B cell (primary cell): Measurements from ENCODE around the gene MON1B. TPM values are rescaled to one million over a fixed set of nuclear protein-coding genes. Genes with fewer than 3 reads are reported as not detected.

Source experiments
- ATAC-seq: fragments of 200-7000 bp; cut with Tn5 transposase; one replicate; pipeline ENCODE4 v1.10.0; 2021; ENCODE audit warnings: low read depth, mild to moderate bottlenecking, moderate number of reproducible peaks, moderate library complexity
- CTCF ChIA-PET: fragments of 350-600 bp; sonication (Branson Sonifier 250); formaldehyde crosslinking; loops from one replicate; lab custom pipeline; 2021; ENCODE audit warnings: antibody characterized with exemption, inconsistent platforms; lab: Charles Lee
- POLR2A ChIA-PET: fragments of 350-600 bp; sonication (Branson Sonifier 250); formaldehyde crosslinking; loops from one replicate; lab custom pipeline; 2021; ENCODE audit warnings: antibody characterized with exemption; lab: Charles Lee
- DNase-seq: peaks from one replicate; pipeline ENCODE4 v3.0.0; 2013
- H2AFZ ChIP-seq: 2 replicates; pipeline ENCODE4 v1.6.1; 2012; ENCODE audit warnings: mild to moderate bottlenecking, low read depth, low read length; ENCODE audit not compliant: insufficient read depth, poor library complexity, severe bottlenecking
- H3K27ac ChIP-seq, 2 donors: 1 replicate in 1 of 2; 2 replicates in 1 of 2; pipeline ENCODE4 v1.5.1; 2012 to 2013; ENCODE audit warnings: low read length in 2 of 2, mild to moderate bottlenecking in 2 of 2, moderate library complexity in 1 of 2
- H3K27me3 ChIP-seq, 4 experiments: fragments of 200-600 bp in 1 of 4; sonication (generic) in 1 of 4; replicated peaks in 1 of 4; 1 replicate in 2 of 4; 2 replicates in 2 of 4; pipeline versions ENCODE4 v1.6.1 to v1.7.0; 2013 to 2016; ENCODE audit warnings: low read length in 3 of 4, mild to moderate bottlenecking in 2 of 4, mixed read lengths in 1 of 4, moderate library complexity in 1 of 4; ENCODE audit not compliant: insufficient read depth in 4 of 4, control insufficient read depth in 3 of 4; ENCODE audit errors: control extremely low read depth in 1 of 4
- H3K36me3 ChIP-seq, 2 experiments: replicated peaks in 1 of 2; 1 replicate in 1 of 2; 2 replicates in 1 of 2; pipeline versions ENCODE4 v1.6.1 to v1.7.1; 2013; ENCODE audit warnings: low read length in 1 of 2; ENCODE audit not compliant: insufficient read depth in 2 of 2, control insufficient read depth in 1 of 2; ENCODE audit errors: control extremely low read depth in 1 of 2, extremely low read depth in 1 of 2
- H3K4me1 ChIP-seq, 2 donors: fragments of 200-600 bp in 1 of 2; sonication (generic) in 1 of 2; 1 replicate in 1 of 2; 2 replicates in 1 of 2; pipeline versions ENCODE4 v1.5.1 to v1.6.1; 2013 to 2017; ENCODE audit warnings: low read length in 2 of 2; ENCODE audit not compliant: control insufficient read depth in 2 of 2, insufficient read depth in 2 of 2
- H3K4me2 ChIP-seq: replicated peaks from 2 replicates; pipeline ENCODE3; 2012; ENCODE audit warnings: mild to moderate bottlenecking, low read depth, low read length; ENCODE audit not compliant: poor library complexity, severe bottlenecking
- H3K4me3 ChIP-seq, 5 experiments: fragments of 200-600 bp in 1 of 5; sonication (generic) in 1 of 5; 1 replicate in 3 of 5; 2 replicates in 2 of 5; pipeline versions ENCODE4 v1.5.1 to v1.7.0; 2011 to 2016; ENCODE audit warnings: low read length in 4 of 5, mild to moderate bottlenecking in 4 of 5, low read depth in 2 of 5, control low read depth in 1 of 5, moderate library complexity in 1 of 5; ENCODE audit not compliant: insufficient read depth in 1 of 5; ENCODE audit errors: control extremely low read depth in 1 of 5, extremely low read depth in 1 of 5
- H3K79me2 ChIP-seq: fragments of 200-600 bp; sonication (generic); one replicate; pipeline ENCODE4 v1.6.0; 2016; ENCODE audit warnings: low read length; ENCODE audit not compliant: control insufficient read depth, insufficient read depth
- H3K9ac ChIP-seq: fragments of 200-600 bp; sonication (generic); 2 replicates; pipeline ENCODE4 v1.6.1; 2017; ENCODE audit warnings: mild to moderate bottlenecking, low read length, moderate library complexity
- H3K9me3 ChIP-seq, 3 donors: one replicate each; pipeline versions ENCODE4 v1.6.1 to v1.7.1; 2013; ENCODE audit warnings: low read length in 2 of 3; ENCODE audit not compliant: control insufficient read depth in 2 of 3, insufficient read depth in 1 of 3; ENCODE audit errors: control extremely low read depth in 1 of 3
- H4K20me1 ChIP-seq: 2 replicates; pipeline ENCODE4 v1.6.0; 2012; ENCODE audit warnings: mild to moderate bottlenecking, low read length; ENCODE audit not compliant: insufficient read depth, control insufficient read depth, poor library complexity, severe bottlenecking
- H3K27ac Mint-ChIP-seq: one replicate; pipeline ENCODE4 v1.8.0; 2021; ENCODE audit warnings: mixed read lengths
- H3K27me3 Mint-ChIP-seq: one replicate; pipeline ENCODE4 v1.8.0; 2021; ENCODE audit warnings: mixed read lengths
- H3K4me1 Mint-ChIP-seq: one replicate; pipeline ENCODE4 v1.8.0; 2021; ENCODE audit warnings: mixed read lengths
- H3K4me3 Mint-ChIP-seq: one replicate; pipeline ENCODE4 v1.8.0; 2021; ENCODE audit warnings: mixed read lengths
- H3K9me3 Mint-ChIP-seq: one replicate; pipeline ENCODE4 v1.8.0; 2022; ENCODE audit warnings: mixed read lengths; ENCODE audit not compliant: insufficient read depth
- EZH2 ChIP-seq: IDR thresholded peaks from 2 replicates; pipeline ENCODE4 v1.6.1; 2012; ENCODE audit warnings: borderline replicate concordance, low read depth, mild to moderate bottlenecking, moderate library complexity, low read length; ENCODE audit not compliant: insufficient read depth, poor library complexity, severe bottlenecking
- WGBS: methylation state at CpG from one replicate; pipeline ENCODE4 v1.1.5; 2013; ENCODE audit warnings: missing lambda C conversion rate; ENCODE audit not compliant: insufficient coverage; 5-methylcytosine and 5-hydroxymethylcytosine counted together
- intact Hi-C: fragments of 100-400 bp; cut with micrococcal nuclease; formaldehyde crosslinking; loops from one replicate; pipeline ENCODE4 v1.10.0; 2022
- polyA plus RNA-seq: library from polyadenylated mRNA; depleted of rRNA; stranded (reverse); fragments of >200 nt; gene quantifications from 2 replicates; pipeline ENCODE4 v1.2.3, GENCODE V29; 2012
- total RNA-seq, 2 donors: library from RNA; stranded (reverse); fragments of 120-200 nt in 1 of 2; gene quantifications; 1 replicate in 1 of 2; 2 replicates in 1 of 2; pipeline versions ENCODE4 v1.2.3 to v1.2.4, GENCODE V29; 2013 to 2022
- TF ChIP-seq, protein P1 (sequence below): fragments of 200-600 bp; IDR thresholded peaks from one replicate; pipeline ENCODE4 v1.8.0; 2022; ENCODE audit warnings: antibody characterized with exemption, mild to moderate bottlenecking

MON1B gene
- total and polyA plus RNA-seq, 2 donors (not counting 1 experiment from before 2014, with no cell fraction given), result 35.0 to 79.1 TPM

DNA sequence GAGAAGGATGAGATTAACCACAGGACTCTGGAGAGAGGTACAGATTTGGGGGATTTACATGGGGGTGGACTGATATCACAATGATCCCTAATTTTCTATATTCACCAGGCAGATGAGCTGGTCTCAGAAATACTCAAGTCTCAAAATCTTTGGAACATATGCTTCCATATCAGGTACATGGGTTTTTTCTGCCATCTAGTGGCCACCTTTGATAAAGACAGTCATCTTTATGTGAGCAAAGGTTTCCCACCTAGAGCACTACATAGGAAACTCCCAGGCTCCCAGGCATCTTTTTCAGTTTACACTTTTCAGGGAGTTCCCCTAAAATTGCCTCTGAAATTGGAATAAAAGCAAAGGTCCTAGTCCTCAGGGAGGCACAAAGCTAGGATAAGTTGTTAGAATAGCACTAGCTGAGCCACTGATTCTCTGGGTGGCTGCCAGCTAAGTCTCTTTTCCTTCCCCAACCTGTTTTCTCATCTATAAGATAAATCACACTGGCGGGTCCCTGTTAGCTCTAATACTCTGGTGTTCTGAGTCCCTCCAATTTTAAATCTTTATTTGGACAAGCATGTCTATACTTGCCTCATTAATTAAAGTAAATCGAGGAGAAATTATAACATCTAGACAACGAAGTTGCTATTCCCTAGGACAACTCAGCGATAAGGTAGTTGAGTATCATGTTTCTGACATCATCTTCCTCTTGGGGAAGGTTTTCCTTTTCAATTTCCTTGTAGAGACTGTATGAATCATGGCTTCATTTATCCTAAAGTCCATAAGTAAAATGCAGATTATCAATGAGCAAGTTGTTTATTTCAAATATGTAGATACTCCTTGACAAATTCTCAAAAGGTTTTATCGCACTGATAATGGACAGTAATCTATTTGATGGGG is 19.0 kb upstream of the MON1B start:
- no peaks in the 10 kb centered on the region for H3K36me3 ChIP-seq
- no peak overlapping the region for H3K4me3 Mint-ChIP-seq
- POLR2A ChIA-PET, result no interaction called here
- no peaks in the 10 kb centered on the region for H3K9me3 Mint-ChIP-seq
- no peak overlapping the region for H3K27ac ChIP-seq
- ATAC-seq (peak; percentile 53), DNase-seq (peak; percentile 65)
- H3K27me3 Mint-ChIP-seq, result peaks cover 60% of the 10 kb centered on the region
- WGBS, result 50% methylated on average over 1 of the region's 5 CpGs
- H3K4me2 ChIP-seq, result no peak overlapping the region
- no peaks in the 10 kb centered on the region for H3K4me1 ChIP-seq
- no peak overlapping the region for H2AFZ ChIP-seq
- H3K9me3 ChIP-seq, result no peaks in the 10 kb centered on the region
- intact Hi-C loops, result no loop called here
- no peaks in the 10 kb centered on the region for H3K4me1 Mint-ChIP-seq
- no peak overlapping the region for H3K27ac Mint-ChIP-seq
- no peaks in the 10 kb centered on the region for H4K20me1 ChIP-seq
- no peaks in the 10 kb centered on the region for H3K79me2 ChIP-seq
- no peak for TF ChIP-seq EZH2
- TF ChIP-seq, protein P1, sequence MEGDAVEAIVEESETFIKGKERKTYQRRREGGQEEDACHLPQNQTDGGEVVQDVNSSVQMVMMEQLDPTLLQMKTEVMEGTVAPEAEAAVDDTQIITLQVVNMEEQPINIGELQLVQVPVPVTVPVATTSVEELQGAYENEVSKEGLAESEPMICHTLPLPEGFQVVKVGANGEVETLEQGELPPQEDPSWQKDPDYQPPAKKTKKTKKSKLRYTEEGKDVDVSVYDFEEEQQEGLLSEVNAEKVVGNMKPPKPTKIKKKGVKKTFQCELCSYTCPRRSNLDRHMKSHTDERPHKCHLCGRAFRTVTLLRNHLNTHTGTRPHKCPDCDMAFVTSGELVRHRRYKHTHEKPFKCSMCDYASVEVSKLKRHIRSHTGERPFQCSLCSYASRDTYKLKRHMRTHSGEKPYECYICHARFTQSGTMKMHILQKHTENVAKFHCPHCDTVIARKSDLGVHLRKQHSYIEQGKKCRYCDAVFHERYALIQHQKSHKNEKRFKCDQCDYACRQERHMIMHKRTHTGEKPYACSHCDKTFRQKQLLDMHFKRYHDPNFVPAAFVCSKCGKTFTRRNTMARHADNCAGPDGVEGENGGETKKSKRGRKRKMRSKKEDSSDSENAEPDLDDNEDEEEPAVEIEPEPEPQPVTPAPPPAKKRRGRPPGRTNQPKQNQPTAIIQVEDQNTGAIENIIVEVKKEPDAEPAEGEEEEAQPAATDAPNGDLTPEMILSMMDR, result peak; percentile 86
- H3K27me3 ChIP-seq, result peaks cover 0 to 21% (median 13%) of the 10 kb centered on the region in 4 experiments
- H3K9ac ChIP-seq, result no peak overlapping the region
- H3K4me3 ChIP-seq, result no peak overlapping the region
- CTCF ChIA-PET, result interaction anchor here (0.6 to 5.4 kb wide), 24 partner anchors 9 to 1973 kb away, joined by 3 to 48 read pairs (median 4); partner anchors contain the start of genes CPHXL2 and MON1B

GRCh38 chr16:77172951-77173350 is 18.0 kb upstream of the MON1B start:
- no peak overlapping the region for H3K27ac Mint-ChIP-seq
- H3K27me3 ChIP-seq, result peaks cover 0 to 18% (median 13%) of the 10 kb centered on the region in 4 experiments
- H3K4me3 Mint-ChIP-seq, result no peak overlapping the region
- H3K9me3 ChIP-seq, result no peaks in the 10 kb centered on the region
- ChIA-PET POLR2A (no interaction called here), CTCF (interaction anchor here (1.0 to 5.4 kb wide), 2 partner anchors 1385 to 1974 kb away, joined by 3 to 48 read pairs; no protein-coding TSS in a partner anchor)
- ATAC-seq (no peak), DNase-seq (no peak)
- H4K20me1 ChIP-seq, result no peaks in the 10 kb centered on the region
- no peak overlapping the region for H2AFZ ChIP-seq
- H3K36me3 ChIP-seq, result no peaks in the 10 kb centered on the region
- H3K27ac ChIP-seq, result no peak overlapping the region
- no peak overlapping the region for H3K4me3 ChIP-seq
- intact Hi-C loops, result no loop called here
- no peaks in the 10 kb centered on the region for H3K9me3 Mint-ChIP-seq
- no peaks in the 10 kb centered on the region for H3K79me2 ChIP-seq
- no peaks in the 10 kb centered on the region for H3K4me1 Mint-ChIP-seq
- no peak overlapping the region for H3K9ac ChIP-seq
- no peaks in the 10 kb centered on the region for H3K4me1 ChIP-seq
- no peak overlapping the region for H3K4me2 ChIP-seq
- peaks cover 58% of the 10 kb centered on the region for H3K27me3 Mint-ChIP-seq
- TF ChIP-seq, protein P1, result no peak
- TF ChIP-seq EZH2, result no peak
